ENCODE measurements around the gene GUCD1. TPM values are rescaled to one million over a fixed set of nuclear protein-coding genes. Genes with fewer than 3 reads are reported as not detected.

GUCD1 gene
- total and polyA plus RNA-seq, 2 of the 8 experiments (the other 6 are each of a cell fraction or from before 2014, with no cell fraction given), result 85.2 to 128 TPM

DNA sequence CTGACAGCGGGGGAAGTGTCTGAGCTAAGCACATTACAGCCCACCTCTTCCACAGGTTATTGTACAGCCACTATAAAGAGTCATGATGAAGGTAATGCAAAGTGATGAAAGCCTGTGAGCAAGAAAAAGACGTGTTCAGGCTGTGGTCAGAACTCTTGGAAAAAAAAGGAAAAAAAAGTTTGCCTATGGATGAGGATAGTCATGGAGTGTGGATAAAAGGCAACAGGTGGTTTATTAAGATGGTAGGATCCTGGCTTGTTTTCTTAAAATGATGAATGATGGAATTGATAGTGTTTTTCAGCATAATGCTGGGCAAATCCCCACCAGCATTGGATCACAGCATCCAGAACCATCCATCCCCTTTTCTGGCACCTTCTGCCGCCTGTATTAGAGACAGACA is 36.7 kb downstream of the GUCD1 start:
- no peak overlapping the region for H2BK5ac ChIP-seq (ENCODE audit: low read depth, low read length)
- H2BK15ac ChIP-seq (ENCODE audit: low read length), result no peak overlapping the region
- no peaks in the 10 kb centered on the region for H3K27me3 ChIP-seq (replicated peaks in 1 of 4; ENCODE audit: control insufficient read depth in 3 of 4, extremely low read depth in 1 of 4, insufficient read depth in 3 of 4, low read length in 3 of 4)
- no peaks in the 10 kb centered on the region for H3K9me3 ChIP-seq (ENCODE audit: insufficient read depth in 2 of 2, low read depth in 1 of 2, low read length in 1 of 2)
- no peak overlapping the region for H2AK5ac ChIP-seq (ENCODE audit: low read depth, low read length)
- no peak overlapping the region for H2BK120ac ChIP-seq (replicated peaks; ENCODE audit: low read depth, low read length)
- WGBS, 2 experiments (ENCODE audit: extremely low coverage in 1 of 2, insufficient coverage in 1 of 2, insufficient read length in 1 of 2, insufficient replicate concordance in 2 of 2, low coverage in 1 of 2, low lambda C conversion rate in 2 of 2, missing lambda C conversion rate in 1 of 2), result 88% methylated on average over 3 of the region's 3 CpGs; no CpG with 5 or more reads in 1 of the 2 experiments
- H3K23me2 ChIP-seq (ENCODE audit: low read depth, low read length), result no peaks in the 10 kb centered on the region; the same call in 1 of the 2 replicates
- H3K4ac ChIP-seq (replicated peaks; ENCODE audit: insufficient read length, low read depth, low read length), result no peak overlapping the region
- FAIRE-seq, result no peak
- H3K14ac ChIP-seq (ENCODE audit: insufficient read length), result no peak overlapping the region
- no peaks in the 10 kb centered on the region for H3K79me1 ChIP-seq (ENCODE audit: low read depth, low read length)
- H3K56ac ChIP-seq (replicated peaks; ENCODE audit: insufficient read length, low read depth, low read length), result no peak overlapping the region
- no peak overlapping the region for H3K18ac ChIP-seq (ENCODE audit: extremely low read depth, low read length)
- H2BK12ac ChIP-seq (ENCODE audit: low read depth, low read length), result no peak overlapping the region
- no peaks in the 10 kb centered on the region for H3K36me3 ChIP-seq (ENCODE audit: control insufficient read depth in 2 of 4, insufficient read depth in 4 of 4, low read length in 3 of 4)
- no peak overlapping the region for H3K4me2 ChIP-seq (ENCODE audit: insufficient read depth in 1 of 2, low read depth in 2 of 2, low read length in 2 of 2)
- H3K4me3 ChIP-seq (ENCODE audit: extremely low read depth in 1 of 4, insufficient read depth in 2 of 4, low read depth in 3 of 4, low read length in 4 of 4), result no peak overlapping the region
- H4K5ac ChIP-seq (ENCODE audit: insufficient read length, low read depth, low read length), result no peak overlapping the region
- no peak overlapping the region for H2BK20ac ChIP-seq (ENCODE audit: low read length)
- ChIA-PET POLR2A (ENCODE audit: partially characterized antibody) (interaction anchor here (0.9 to 1.0 kb wide), 2 partner anchors 36 to 95 kb away, joined by 3 read pairs; no protein-coding TSS in a partner anchor), CTCF (ENCODE audit: partially characterized antibody) (interaction anchor here (0.8 to 7.4 kb wide), 6 partner anchors 10 to 96 kb away, joined by 3 to 48 read pairs (median 4); partner anchors contain the start of gene UPB1)
- no peaks in the 10 kb centered on the region for H3K79me2 ChIP-seq (ENCODE audit: control insufficient read depth in 1 of 2, insufficient read depth in 2 of 2, low read length in 2 of 2)
- no peak overlapping the region for H4K91ac ChIP-seq (replicated peaks; ENCODE audit: insufficient read length, low read length)
- no peak for DNase-seq (ENCODE audit: low read depth in 1 of 2, low spot score in 2 of 2)
- no peaks in the 10 kb centered on the region for H4K20me1 ChIP-seq (replicated peaks in 1 of 2; ENCODE audit: control insufficient read depth in 1 of 2, insufficient read depth in 2 of 2, low read length in 2 of 2)
- H3K27ac ChIP-seq (ENCODE audit: low read depth, low read length), result no peak overlapping the region
- H3K23ac ChIP-seq (ENCODE audit: insufficient read length), result no peak overlapping the region
- H4K8ac ChIP-seq (ENCODE audit: extremely low read depth, insufficient read depth, low read length), result no peak overlapping the region
- peaks cover 0 to 6% (median 2%) of the 10 kb centered on the region in 4 experiments; a peak in 5 of 7 replicates for H3K4me1 ChIP-seq (replicated peaks in 1 of 4; ENCODE audit: control insufficient read depth in 3 of 4, insufficient read depth in 4 of 4, low read length in 3 of 4)
- H3K9ac ChIP-seq (replicated peaks in 1 of 4; ENCODE audit: extremely low read depth in 1 of 4, low read depth in 3 of 4, low read length in 3 of 4), result no peak overlapping the region
- H2AFZ ChIP-seq (ENCODE audit: low read length), result no peak overlapping the region
- TF ChIP-seq BCL11A (IDR thresholded peaks at IDR 0.05; ENCODE audit: low read depth in 2 of 2, low read length in 2 of 2), result no peak
- no peak for TF ChIP-seq TBP (IDR thresholded peaks at IDR 0.05; ENCODE audit: low read depth, low read length)
- TF ChIP-seq, protein P1, sequence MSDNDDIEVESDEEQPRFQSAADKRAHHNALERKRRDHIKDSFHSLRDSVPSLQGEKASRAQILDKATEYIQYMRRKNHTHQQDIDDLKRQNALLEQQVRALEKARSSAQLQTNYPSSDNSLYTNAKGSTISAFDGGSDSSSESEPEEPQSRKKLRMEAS (IDR thresholded peaks at IDR 0.05), result no peak
- TF ChIP-seq RBBP5 (IDR thresholded peaks at IDR 0.05; ENCODE audit: borderline replicate concordance, low read depth, low read length), result no peak
- TF ChIP-seq ASH2L (IDR thresholded peaks at IDR 0.05; ENCODE audit: low read length), result no peak
- TF ChIP-seq CHD2 (IDR thresholded peaks at IDR 0.05; ENCODE audit: low read length), result no peak
- no peak for TF ChIP-seq GTF2F1 (IDR thresholded peaks at IDR 0.05; ENCODE audit: borderline replicate concordance, low read depth, low read length)
- no peak for TF ChIP-seq HDAC6 (IDR thresholded peaks at IDR 0.05; ENCODE audit: low read depth, low read length)
- TF ChIP-seq SIN3A (conservative IDR thresholded peaks at IDR 0.05 in 1 of 2, IDR thresholded peaks at IDR 0.05 in 1 of 2; ENCODE audit: low read depth in 1 of 2, low read length in 2 of 2), result no peak
- no peak for TF ChIP-seq POLR2AphosphoS5 (IDR thresholded peaks at IDR 0.05; ENCODE audit: low read depth, low read length)
- no peak for TF ChIP-seq TAF7 (optimal IDR thresholded peaks at IDR 0.05; ENCODE audit: borderline replicate concordance, low read depth, low read length)
- no peak for TF ChIP-seq YY1 (IDR thresholded peaks at IDR 0.05; ENCODE audit: low read depth, low read length)
- no peak for TF ChIP-seq EGR1 (IDR thresholded peaks at IDR 0.05; ENCODE audit: borderline replicate concordance, low read depth, low read length)
- no peak for TF ChIP-seq KDM5A (IDR thresholded peaks at IDR 0.05; ENCODE audit: low read length)
